Caco-2 (cell line): Measurements from ENCODE around the gene DPF3. TPM values are rescaled to one million over a fixed set of nuclear protein-coding genes. Genes with fewer than 3 reads are reported as not detected.

Experiments
- BruUV-seq: library from RNA; stranded (reverse); fragments of 400-500 nt; replicated peaks from 2 replicates; lab custom pipeline; 2021; lab: Mats Ljungman, UMichigan
- CTCF ChIA-PET: fragments of 300-600 bp; sonication (Branson Sonifier 250); formaldehyde crosslinking; loops from one replicate; lab custom pipeline; 2022; ENCODE audit warnings: antibody characterized with exemption; lab: Charles Lee
- POLR2A ChIA-PET: fragments of 300-600 bp; sonication (Branson Sonifier 250); formaldehyde crosslinking; loops from one replicate; lab custom pipeline; 2022; ENCODE audit warnings: antibody characterized with exemption; lab: Charles Lee
- DNase-seq, 2 experiments: peaks; one replicate each; pipeline versions ENCODE4 v3.0.0 to v3.0.0-alpha.2; 2020 to 2022
- H3K27me3 ChIP-seq: replicated peaks from 2 replicates; pipeline ENCODE4 v1.6.0; 2011; ENCODE audit warnings: low read length; ENCODE audit not compliant: control insufficient read depth, insufficient read depth
- H3K36me3 ChIP-seq: 2 replicates; pipeline ENCODE4 v1.5.1; 2011; ENCODE audit warnings: low read length; ENCODE audit not compliant: control insufficient read depth, insufficient read depth
- H3K4me1 ChIP-seq: fragments of 250-450 bp; sonication (Bioruptor Pico); 2 replicates; pipeline ENCODE4 v1.5.1; 2020; ENCODE audit warnings: mild to moderate bottlenecking
- H3K4me3 ChIP-seq: 2 replicates; pipeline ENCODE4 v1.5.1; 2011; ENCODE audit warnings: low read depth, mild to moderate bottlenecking, control low read depth, low read length
- H3K9me3 ChIP-seq: fragments of 250-450 bp; sonication (Bioruptor Pico); 2 replicates; pipeline ENCODE4 v1.5.1; 2020; ENCODE audit warnings: mild to moderate bottlenecking, moderate library complexity
- H3K27ac Mint-ChIP-seq: one replicate; pipeline ENCODE4 v1.8.0; 2022; ENCODE audit warnings: mixed read lengths; ENCODE audit not compliant: unreplicated experiment
- H3K27me3 Mint-ChIP-seq: one replicate; pipeline ENCODE4 v1.8.0; 2022; ENCODE audit warnings: mixed read lengths; ENCODE audit not compliant: insufficient read depth, unreplicated experiment
- H3K36me3 Mint-ChIP-seq: one replicate; pipeline ENCODE4 v1.8.0; 2022; ENCODE audit warnings: mild to moderate bottlenecking, mixed read lengths; ENCODE audit not compliant: insufficient read depth, unreplicated experiment
- H3K4me1 Mint-ChIP-seq: one replicate; pipeline ENCODE4 v1.8.0; 2022; ENCODE audit warnings: low read depth, mixed read lengths; ENCODE audit not compliant: unreplicated experiment
- H3K4me3 Mint-ChIP-seq: one replicate; pipeline ENCODE4 v1.8.0; 2022; ENCODE audit warnings: mild to moderate bottlenecking, moderate library complexity, mixed read lengths; ENCODE audit not compliant: unreplicated experiment
- H3K9me3 Mint-ChIP-seq: one replicate; pipeline ENCODE4 v1.8.0; 2022; ENCODE audit warnings: mixed read lengths; ENCODE audit not compliant: unreplicated experiment
- intact Hi-C: fragments of 100-400 bp; cut with micrococcal nuclease; formaldehyde crosslinking; loops from one replicate; pipeline ENCODE4 v1.10.0; 2022; ENCODE audit not compliant: unreplicated experiment
- total RNA-seq: library from RNA; stranded (reverse); gene quantifications from 2 replicates; pipeline ENCODE4 v1.2.3, GENCODE V29; 2022
- TF ChIP-seq, protein P1 (sequence below), 2 experiments: fragments of 200-600 bp in 1 of 2; IDR thresholded peaks; 1 replicate in 1 of 2; 2 replicates in 1 of 2; pipeline versions ENCODE4 v1.5.1 to v1.8.0; 2011 to 2022; ENCODE audit warnings: antibody characterized with exemption in 1 of 2, control low read depth in 1 of 2, inconsistent platforms in 1 of 2, low read depth in 1 of 2, low read length in 1 of 2, mild to moderate bottlenecking in 1 of 2, moderate library complexity in 1 of 2; ENCODE audit not compliant: insufficient read depth in 1 of 2, severe bottlenecking in 1 of 2, unreplicated experiment in 1 of 2

Gene DPF3
- total RNA-seq, 1 experiment from 2014 or later = not detected

DNA sequence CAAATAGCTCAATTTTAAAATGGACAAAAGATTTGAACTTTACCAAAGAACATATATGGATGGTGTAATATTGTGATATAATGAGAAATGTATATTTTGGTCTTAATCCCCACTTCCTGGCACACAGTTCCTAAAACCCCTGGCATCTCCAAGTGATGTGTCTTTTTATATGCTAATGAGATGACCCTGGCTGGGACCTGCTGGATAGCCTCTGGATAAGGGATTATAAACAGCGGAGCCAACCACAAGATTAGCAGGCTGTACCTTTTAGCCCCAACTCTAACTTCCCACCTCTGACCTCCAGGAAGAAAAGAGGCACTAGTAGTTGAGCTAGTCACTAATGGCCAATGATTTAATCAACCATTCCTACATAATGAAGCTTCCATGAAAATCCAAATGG is 130.0 kb downstream of the DPF3 start:
- no peak overlapping the region for H3K4me3 Mint-ChIP-seq
- no peaks in the 10 kb centered on the region for H3K36me3 ChIP-seq
- H3K27me3 Mint-ChIP-seq = no peaks in the 10 kb centered on the region
- DNase-seq = no peak
- BruUV-seq = no TSS peak
- no peaks in the 10 kb centered on the region for H3K4me1 Mint-ChIP-seq
- no peaks in the 10 kb centered on the region for H3K27me3 ChIP-seq
- intact Hi-C loops = no loop called here
- H3K4me1 ChIP-seq = no peaks in the 10 kb centered on the region
- TF ChIP-seq, protein P1, sequence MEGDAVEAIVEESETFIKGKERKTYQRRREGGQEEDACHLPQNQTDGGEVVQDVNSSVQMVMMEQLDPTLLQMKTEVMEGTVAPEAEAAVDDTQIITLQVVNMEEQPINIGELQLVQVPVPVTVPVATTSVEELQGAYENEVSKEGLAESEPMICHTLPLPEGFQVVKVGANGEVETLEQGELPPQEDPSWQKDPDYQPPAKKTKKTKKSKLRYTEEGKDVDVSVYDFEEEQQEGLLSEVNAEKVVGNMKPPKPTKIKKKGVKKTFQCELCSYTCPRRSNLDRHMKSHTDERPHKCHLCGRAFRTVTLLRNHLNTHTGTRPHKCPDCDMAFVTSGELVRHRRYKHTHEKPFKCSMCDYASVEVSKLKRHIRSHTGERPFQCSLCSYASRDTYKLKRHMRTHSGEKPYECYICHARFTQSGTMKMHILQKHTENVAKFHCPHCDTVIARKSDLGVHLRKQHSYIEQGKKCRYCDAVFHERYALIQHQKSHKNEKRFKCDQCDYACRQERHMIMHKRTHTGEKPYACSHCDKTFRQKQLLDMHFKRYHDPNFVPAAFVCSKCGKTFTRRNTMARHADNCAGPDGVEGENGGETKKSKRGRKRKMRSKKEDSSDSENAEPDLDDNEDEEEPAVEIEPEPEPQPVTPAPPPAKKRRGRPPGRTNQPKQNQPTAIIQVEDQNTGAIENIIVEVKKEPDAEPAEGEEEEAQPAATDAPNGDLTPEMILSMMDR (IDR thresholded peaks at IDR 0.05; ENCODE audit: insufficient read depth in 1 of 2, low read depth in 1 of 2, low read length in 1 of 2, severe bottlenecking in 1 of 2, unreplicated experiment in 1 of 2) = no peak
- POLR2A ChIA-PET = no interaction called here
- H3K9me3 ChIP-seq = peaks cover 27% of the 10 kb centered on the region
- H3K27ac Mint-ChIP-seq = no peak overlapping the region
- CTCF ChIA-PET = no interaction called here
- H3K36me3 Mint-ChIP-seq = no peaks in the 10 kb centered on the region
- H3K9me3 Mint-ChIP-seq = peaks cover 37% of the 10 kb centered on the region
- H3K4me3 ChIP-seq = no peak overlapping the region

DNA sequence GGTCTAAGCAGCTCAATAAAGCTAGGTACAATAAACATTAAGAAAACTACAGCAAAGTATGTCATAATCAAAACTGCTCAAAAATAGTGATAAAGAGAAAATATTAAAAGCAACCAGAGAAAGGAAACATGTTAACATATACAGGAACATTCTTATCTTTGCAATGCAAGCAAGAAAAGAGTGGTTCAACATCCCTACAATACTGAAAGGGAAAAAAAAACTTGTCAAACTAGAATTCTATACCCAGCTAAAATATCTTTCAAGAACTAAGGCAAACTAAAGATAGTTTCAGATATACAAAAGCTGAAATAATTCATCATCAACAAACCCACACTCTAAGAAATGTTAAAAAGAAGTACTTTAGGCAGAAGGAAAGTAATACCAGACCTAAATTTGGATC is 134.2 kb downstream of the DPF3 start:
- Mint-ChIP-seq H3K36me3 (no peaks in the 10 kb centered on the region), H3K4me3 (no peak overlapping the region), H3K4me1 (no peaks in the 10 kb centered on the region), H3K27me3 (peaks cover 6% of the 10 kb centered on the region), H3K9me3 (peaks cover 45% of the 10 kb centered on the region), H3K27ac (no peak overlapping the region)
- H3K9me3 ChIP-seq = peaks cover 25% of the 10 kb centered on the region
- DNase-seq = no peak
- no peaks in the 10 kb centered on the region for H3K4me1 ChIP-seq
- BruUV-seq = no TSS peak
- no peaks in the 10 kb centered on the region for H3K36me3 ChIP-seq
- POLR2A ChIA-PET = interaction anchor here (0.6 kb wide), 1 partner anchor 151 kb away, joined by 5 read pairs; no protein-coding TSS in a partner anchor
- intact Hi-C loops = no loop called here
- TF ChIP-seq, protein P1 (IDR thresholded peaks at IDR 0.05; ENCODE audit: insufficient read depth in 1 of 2, low read depth in 1 of 2, low read length in 1 of 2, severe bottlenecking in 1 of 2, unreplicated experiment in 1 of 2) = no peak
- H3K4me3 ChIP-seq = no peak overlapping the region
- H3K27me3 ChIP-seq = no peaks in the 10 kb centered on the region
- CTCF ChIA-PET = no interaction called here

DNA sequence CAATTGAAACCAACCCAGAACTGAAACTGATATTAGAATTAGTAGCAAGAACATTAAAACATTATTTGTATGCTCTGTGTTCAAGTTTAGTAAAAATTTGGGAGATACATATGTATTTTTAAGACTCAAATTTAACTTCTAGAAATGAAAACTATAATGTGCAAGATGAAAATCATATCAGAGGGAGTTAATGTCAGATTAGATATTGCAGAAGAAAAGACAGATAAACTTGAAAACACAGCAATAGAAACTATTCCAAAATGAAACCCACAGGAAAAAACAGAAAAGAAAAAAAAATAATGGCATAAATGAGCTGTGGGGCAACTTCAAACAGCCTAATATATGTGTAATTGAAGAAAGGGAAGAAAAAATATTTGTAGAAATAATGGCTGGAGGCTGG is 134.9 kb downstream of the DPF3 start:
- intact Hi-C loops = loop anchor here (1.0 kb wide), 1 partner anchor 146 kb away; no protein-coding TSS in a partner anchor
- no TSS peak for BruUV-seq
- no peaks in the 10 kb centered on the region for H3K4me1 ChIP-seq
- no peak for DNase-seq
- H3K4me1 Mint-ChIP-seq = no peaks in the 10 kb centered on the region
- no peak overlapping the region for H3K4me3 ChIP-seq
- peaks cover 6% of the 10 kb centered on the region for H3K27me3 Mint-ChIP-seq
- POLR2A ChIA-PET = no interaction called here
- H3K9me3 ChIP-seq = peaks cover 25% of the 10 kb centered on the region
- CTCF ChIA-PET = no interaction called here
- H3K9me3 Mint-ChIP-seq = peaks cover 45% of the 10 kb centered on the region
- H3K27ac Mint-ChIP-seq = no peak overlapping the region
- no peaks in the 10 kb centered on the region for H3K27me3 ChIP-seq
- no peaks in the 10 kb centered on the region for H3K36me3 Mint-ChIP-seq
- TF ChIP-seq, protein P1 (IDR thresholded peaks at IDR 0.05; ENCODE audit: insufficient read depth in 1 of 2, low read depth in 1 of 2, low read length in 1 of 2, severe bottlenecking in 1 of 2, unreplicated experiment in 1 of 2) = no peak
- H3K4me3 Mint-ChIP-seq = no peak overlapping the region
- H3K36me3 ChIP-seq = no peaks in the 10 kb centered on the region
